Colonic mucosa (tissue), 4 donors: ENCODE measurements around the gene ACVR1B. TPM values are rescaled to one million over a fixed set of nuclear protein-coding genes. Genes with fewer than 3 reads are reported as not detected.

ENCODE experiments used
- DNase-seq: peaks from one replicate; pipeline ENCODE4 v3.0.0-alpha.2; 2020
- H3K27ac ChIP-seq: fragments of 200-600 bp; one replicate; pipeline ENCODE4 v1.8.0; 2021
- H3K27me3 ChIP-seq: fragments of 200-600 bp; one replicate; pipeline ENCODE4 v1.8.0; 2021
- H3K36me3 ChIP-seq: fragments of 200-600 bp; one replicate; pipeline ENCODE4 v1.8.0; 2021
- H3K4me1 ChIP-seq: fragments of 200-600 bp; one replicate; pipeline ENCODE4 v1.8.0; 2021; ENCODE audit warnings: mild to moderate bottlenecking
- H3K4me3 ChIP-seq: fragments of 200-600 bp; one replicate; pipeline ENCODE4 v1.8.0; 2021
- H3K9ac ChIP-seq, 2 donors: one replicate each; pipeline ENCODE4 v1.7.0; 2013; ENCODE audit warnings: control low read depth in 2 of 2, low read depth in 2 of 2, low read length in 2 of 2
- H3K9me3 ChIP-seq: fragments of 200-600 bp; one replicate; pipeline ENCODE4 v1.8.0; 2021
- CTCF ChIP-seq: fragments of 200-600 bp; IDR thresholded peaks from one replicate; pipeline ENCODE4 v1.8.0; 2022; ENCODE audit warnings: antibody characterized with exemption, mild to moderate bottlenecking
- intact Hi-C: fragments of 100-400 bp; cut with DNase I; formaldehyde crosslinking; loops from one replicate; pipeline ENCODE4 v1.14.1; 2022
- total RNA-seq, 2 donors: library from RNA; stranded (reverse); fragmentation: NEBNext Ultra II Directional in 1 of 2; extraction: Animal tissue kit (Norgen Biotek cat#: 25700) in 1 of 2; gene quantifications; one replicate each; pipeline ENCODE4 v1.2.1, GENCODE V29; 2021
- donor health status: healthy.
- donor health status: DM: no; HTN: no; CAD: no.
- donor health status: DM: no; HTN: no; CAD: no.

The ACVR1B gene
- total RNA-seq, 2 donors from 2014 or later = 56.0 to 63.0 TPM

GRCh38 chr12:52024845-52025230 lies 73.3 kb downstream of the ACVR1B start:
- no peak for TF ChIP-seq CTCF
- H3K9ac ChIP-seq = peak overlapping the region; percentile 68 to 79
- no peaks in the 10 kb centered on the region for H3K36me3 ChIP-seq
- peak overlapping the region; percentile 92 for H3K27ac ChIP-seq
- H3K27me3 ChIP-seq = no peaks in the 10 kb centered on the region
- intact Hi-C loops = loop anchor here (1.0 to 5.0 kb wide), 2 partner anchors 58 to 97 kb away; no protein-coding TSS in a partner anchor
- peak overlapping the region; percentile 14 for H3K4me3 ChIP-seq
- peaks cover 8% of the 10 kb centered on the region for H3K4me1 ChIP-seq
- H3K9me3 ChIP-seq = no peaks in the 10 kb centered on the region
- DNase-seq = peak; percentile 90

- H3K4me3 ChIP-seq = no peak overlapping the region
- H3K36me3 ChIP-seq = no peaks in the 10 kb centered on the region
- no peak for DNase-seq
- no peaks in the 10 kb centered on the region for H3K27me3 ChIP-seq
- no peak overlapping the region for H3K27ac ChIP-seq
- no peak for TF ChIP-seq CTCF
- H3K9ac ChIP-seq = peak overlapping the region; percentile 68 to 79
- intact Hi-C loops = loop anchor here (5.0 kb wide), 1 partner anchor 96 kb away; no protein-coding TSS in a partner anchor
- H3K4me1 ChIP-seq = peaks cover 8% of the 10 kb centered on the region
- no peaks in the 10 kb centered on the region for H3K9me3 ChIP-seq
Measured at GRCh38 chr12:52026263-52026662, 74.8 kb downstream of the ACVR1B start.

- no peak for TF ChIP-seq CTCF
- Histone ChIP-seq H3K9ac (peak overlapping the region in 1 of 2 donors; percentile 0), H3K36me3 (no peaks in the 10 kb centered on the region), H3K4me3 (no peak overlapping the region), H3K9me3 (no peaks in the 10 kb centered on the region), H3K27ac (no peak overlapping the region), H3K4me1 (peaks cover 10% of the 10 kb centered on the region), H3K27me3 (no peaks in the 10 kb centered on the region)
- intact Hi-C loops = loop anchor here (5.0 kb wide), 1 partner anchor 95 kb away; no protein-coding TSS in a partner anchor
- no peak for DNase-seq
Measured at GRCh38 chr12:52027085-52027843, 75.8 kb downstream of the ACVR1B start.

GRCh38 chr12:52029685-52030084 lies 78.2 kb downstream of the ACVR1B start:
- H3K36me3 ChIP-seq = no peaks in the 10 kb centered on the region

GRCh38 chr12:52032446-52032803 lies 80.9 kb downstream of the ACVR1B start:
- intact Hi-C loops = loop anchor here (2.0 kb wide), 1 partner anchor 18 kb away; the partner anchor contains the start of gene NR4A1

More at GRCh38 chr12:52029685-52030084, 78.2 kb downstream of the ACVR1B start:
- no peak for DNase-seq
- Histone ChIP-seq H3K9me3 (no peaks in the 10 kb centered on the region), H3K27ac (no peak overlapping the region), H3K9ac (no peak overlapping the region), H3K4me1 (peaks cover 12% of the 10 kb centered on the region), H3K4me3 (no peak overlapping the region), H3K27me3 (no peaks in the 10 kb centered on the region)
- TF ChIP-seq CTCF = no peak
- intact Hi-C loops = loop anchor here (5.0 kb wide), 1 partner anchor 93 kb away; no protein-coding TSS in a partner anchor

More at GRCh38 chr12:52032446-52032803, 80.9 kb downstream of the ACVR1B start:
- no peak for TF ChIP-seq CTCF
- Histone ChIP-seq H3K36me3 (no peaks in the 10 kb centered on the region), H3K27ac (peak overlapping the region; percentile 80), H3K9ac (peak overlapping the region in 1 of 2 donors; percentile 73), H3K4me3 (no peak overlapping the region), H3K9me3 (no peaks in the 10 kb centered on the region), H3K4me1 (peaks cover 7% of the 10 kb centered on the region), H3K27me3 (no peaks in the 10 kb centered on the region)
- DNase-seq = peak; percentile 75
